SK-N-SH treated with all-trans-retinoic acid at 6 μM for 48 hours (cell line): ENCODE measurements around the gene PCBD2.

ENCODE experiments used
- ATAC-seq: fragments of 200-7000 bp; cut with Tn5 transposase; 3 replicates; pipeline ENCODE4 v1.9.1; 2020; ENCODE audit warnings: mild to moderate bottlenecking, moderate library complexity
- BACH2 ChIP-seq: fragments of 250-450 bp; sonication (Bioruptor Pico); IDR thresholded peaks from 2 replicates; pipeline ENCODE4 v1.9.0; 2021; ENCODE audit warnings: mild to moderate bottlenecking, borderline replicate concordance
- CREB5 ChIP-seq: fragments of 250-450 bp; sonication (Bioruptor Pico); IDR thresholded peaks from 2 replicates; pipeline ENCODE4 v1.5.1; 2020; ENCODE audit warnings: low read depth, mild to moderate bottlenecking, moderate library complexity
- CSDC2 ChIP-seq: fragments of 250-450 bp; sonication (Bioruptor Pico); IDR thresholded peaks from 2 replicates; pipeline ENCODE4 v1.5.0; 2020; ENCODE audit warnings: mild to moderate bottlenecking, moderate library complexity
- CSRNP3 ChIP-seq: fragments of 250-450 bp; sonication (Bioruptor Pico); IDR thresholded peaks from 2 replicates; pipeline ENCODE4 v1.5.1; 2021; ENCODE audit warnings: mild to moderate bottlenecking, moderate library complexity
- ESRRG ChIP-seq: fragments of 250-450 bp; sonication (Bioruptor Pico); IDR thresholded peaks from 2 replicates; pipeline ENCODE4 v1.6.1; 2021; ENCODE audit warnings: mild to moderate bottlenecking
- GLIS3 ChIP-seq: fragments of 250-450 bp; sonication (Bioruptor Pico); IDR thresholded peaks from 2 replicates; pipeline ENCODE4 v1.5.0; 2020; ENCODE audit warnings: mild to moderate bottlenecking, moderate library complexity
- OSR1 ChIP-seq: fragments of 250-450 bp; sonication (Bioruptor Pico); IDR thresholded peaks from 2 replicates; pipeline ENCODE4 v1.8.0; 2022; ENCODE audit warnings: moderate library complexity, mild to moderate bottlenecking, inconsistent platforms
- PATZ1 ChIP-seq: fragments of 250-450 bp; sonication (Bioruptor Pico); IDR thresholded peaks from 2 replicates; pipeline ENCODE4 v1.8.0; 2020; ENCODE audit warnings: mild to moderate bottlenecking, moderate library complexity, borderline replicate concordance
- POU6F1 ChIP-seq: fragments of 250-450 bp; sonication (Bioruptor Pico); IDR thresholded peaks from 2 replicates; pipeline ENCODE4 v1.8.0; 2021; ENCODE audit warnings: low read depth, mild to moderate bottlenecking, moderate library complexity, borderline replicate concordance
- PPARA ChIP-seq: fragments of 250-450 bp; sonication (Bioruptor Pico); IDR thresholded peaks from 2 replicates; pipeline ENCODE4 v1.5.0; 2020; ENCODE audit warnings: mild to moderate bottlenecking, borderline replicate concordance
- RARB ChIP-seq: fragments of 250-450 bp; sonication (Bioruptor Pico); IDR thresholded peaks from 2 replicates; pipeline ENCODE4 v1.8.0; 2021; ENCODE audit warnings: mild to moderate bottlenecking, moderate library complexity
- SNAI2 ChIP-seq: fragments of 250-450 bp; sonication (Bioruptor Pico); IDR thresholded peaks from 2 replicates; pipeline ENCODE4 v1.5.0; 2020; ENCODE audit warnings: mild to moderate bottlenecking, moderate library complexity
- TCF4 ChIP-seq: fragments of 250-450 bp; sonication (Bioruptor Pico); IDR thresholded peaks from 2 replicates; pipeline ENCODE4 v1.8.0; 2021; ENCODE audit warnings: mild to moderate bottlenecking, moderate library complexity, borderline replicate concordance
- TOX ChIP-seq: fragments of 250-450 bp; sonication (Bioruptor Pico); IDR thresholded peaks from 2 replicates; pipeline ENCODE4 v1.8.0; 2021; ENCODE audit warnings: mild to moderate bottlenecking, moderate library complexity, borderline replicate concordance
- TSHZ2 ChIP-seq: fragments of 250-450 bp; sonication (Bioruptor Pico); IDR thresholded peaks from 2 replicates; pipeline ENCODE4 v1.5.0; 2020; ENCODE audit warnings: mild to moderate bottlenecking, moderate library complexity
- ZC3H10 ChIP-seq: fragments of 250-450 bp; sonication (Bioruptor Pico); IDR thresholded peaks from 2 replicates; pipeline ENCODE4 v1.5.1; 2021; ENCODE audit warnings: mild to moderate bottlenecking, moderate library complexity
- ZFP3 ChIP-seq: fragments of 250-450 bp; sonication (Bioruptor Pico); IDR thresholded peaks from 2 replicates; pipeline ENCODE4 v1.5.0; 2020; ENCODE audit warnings: mild to moderate bottlenecking, moderate library complexity
- ZFP30 ChIP-seq: fragments of 450-650 bp; formaldehyde crosslinking; IDR thresholded peaks from 2 replicates; pipeline ENCODE4 v1.5.0; 2022; ENCODE audit warnings: mild to moderate bottlenecking, moderate library complexity
- ZNF70 ChIP-seq: fragments of 450-650 bp; formaldehyde crosslinking; IDR thresholded peaks from 2 replicates; pipeline ENCODE4 v1.5.0; 2020; ENCODE audit warnings: mild to moderate bottlenecking, moderate library complexity
- ZNF8 ChIP-seq: fragments of 450-650 bp; formaldehyde crosslinking; IDR thresholded peaks from 2 replicates; pipeline ENCODE4 v1.5.0; 2020; ENCODE audit warnings: mild to moderate bottlenecking, moderate library complexity

The PCBD2 gene

GRCh38 chr5:135009736-135010501, 105.0 kb downstream of the PCBD2 start:
- no peak for ATAC-seq
- TF ChIP-seq SNAI2 (CRISPR knock-in tag) (no peak), CREB5 (no peak), TOX (no peak), PPARA (CRISPR knock-in tag) (no peak), CSDC2 (CRISPR knock-in tag) (no peak), PATZ1 (CRISPR knock-in tag) (no peak)

GRCh38 chr5:135010502-135011354, 105.8 kb downstream of the PCBD2 start:
- no peak; the same call in 2 of the 3 replicates for ATAC-seq
- TF ChIP-seq ZFP30 (CRISPR knock-in tag): no peak
- TF ChIP-seq ZC3H10: no peak
- no peak for TF ChIP-seq CSRNP3
- no peak for TF ChIP-seq CREB5
- no peak for TF ChIP-seq TCF4 (CRISPR knock-in tag)
- TF ChIP-seq RARB (CRISPR knock-in tag): no peak

- TF ChIP-seq GLIS3 (CRISPR knock-in tag) (no peak), PPARA (CRISPR knock-in tag) (no peak), ESRRG (CRISPR knock-in tag) (no peak), POU6F1 (no peak), ZNF70 (no peak), ZFP3 (CRISPR knock-in tag) (no peak), TSHZ2 (CRISPR knock-in tag) (no peak), TOX (no peak), CSRNP3 (no peak), BACH2 (CRISPR knock-in tag) (no peak), TCF4 (CRISPR knock-in tag) (no peak), ZFP30 (CRISPR knock-in tag) (no peak), ZNF8 (no peak), RARB (CRISPR knock-in tag) (no peak), CREB5 (no peak), OSR1 (CRISPR knock-in tag) (no peak)
- ATAC-seq: no peak
Observed at GRCh38 chr5:135011355-135012032, 106.6 kb downstream of the PCBD2 start.
